ENCODE data around the gene CRHR2.

Gene CRHR2

GRCh38 chr7:30616318-30616717 lies 65.9 kb downstream of the CRHR2 start:
- Histone ChIP-seq H4K20me1 (ENCODE audit: control insufficient read depth, insufficient read depth, low read depth, low read length) (peaks cover 7% of the 10 kb centered on the region; the same call in 1 of the 2 replicates), H3K4me2 (ENCODE audit: low read length) (no peak overlapping the region)

GRCh38 chr7:30613366-30614325 lies 68.6 kb downstream of the CRHR2 start:
- Histone ChIP-seq H3K4me3 (ENCODE audit: low read length) (no peak overlapping the region), H3K4me2 (ENCODE audit: low read length) (no peak overlapping the region), H4K20me1 (ENCODE audit: control insufficient read depth, insufficient read depth, low read depth, low read length) (peaks cover 7% of the 10 kb centered on the region; the same call in 1 of the 2 replicates), H3K27me3 (ENCODE audit: control insufficient read depth, low read length) (no peaks in the 10 kb centered on the region), H3K9me3 (ENCODE audit: control insufficient read depth, insufficient read depth, low read length) (no peaks in the 10 kb centered on the region), H3K36me3 (ENCODE audit: control insufficient read depth, low read length) (peaks cover 97% of the 10 kb centered on the region), H3K4me1 (ENCODE audit: control insufficient read depth, low read length) (no peaks in the 10 kb centered on the region), H3K79me2 (ENCODE audit: control insufficient read depth, low read length) (peaks cover 86% of the 10 kb centered on the region), H3K9me2 (replicated peaks; ENCODE audit: control insufficient read depth, low read length) (no peaks in the 10 kb centered on the region), H3K27ac (ENCODE audit: low read depth, low read length) (no peak overlapping the region), H3F3A (ENCODE audit: control insufficient read depth, insufficient read depth) (0 out of 2 replicates have a peak, but pooled peaks cover 1% of the 10 kb centered on the region)
- no peak for TF ChIP-seq CTCF (IDR thresholded peaks at IDR 0.05; ENCODE audit: low read depth, low read length, poor library complexity, severe bottlenecking)
- TF ChIP-seq EZH2phosphoT487 (IDR thresholded peaks at IDR 0.05; ENCODE audit: borderline replicate concordance, low read length), result no peak

More at GRCh38 chr7:30616318-30616717, 65.9 kb downstream of the CRHR2 start:
- Histone ChIP-seq H3K27ac (ENCODE audit: low read depth, low read length) (no peak overlapping the region), H3F3A (ENCODE audit: control insufficient read depth, insufficient read depth) (0 out of 2 replicates have a peak, but pooled peaks cover 3% of the 10 kb centered on the region), H3K36me3 (ENCODE audit: control insufficient read depth, low read length) (peaks cover 97% of the 10 kb centered on the region), H3K9me3 (ENCODE audit: control insufficient read depth, insufficient read depth, low read length) (no peaks in the 10 kb centered on the region), H3K79me2 (ENCODE audit: control insufficient read depth, low read length) (peaks cover 69% of the 10 kb centered on the region), H3K4me3 (ENCODE audit: low read length) (no peak overlapping the region), H3K9me2 (replicated peaks; ENCODE audit: control insufficient read depth, low read length) (no peaks in the 10 kb centered on the region), H3K27me3 (ENCODE audit: control insufficient read depth, low read length) (no peaks in the 10 kb centered on the region), H3K4me1 (ENCODE audit: control insufficient read depth, low read length) (no peaks in the 10 kb centered on the region)
- TF ChIP-seq CTCF (IDR thresholded peaks at IDR 0.05; ENCODE audit: low read depth, low read length, poor library complexity, severe bottlenecking), result no peak
- TF ChIP-seq EZH2phosphoT487 (IDR thresholded peaks at IDR 0.05; ENCODE audit: borderline replicate concordance, low read length), result no peak

GRCh38 chr7:30612658-30613265 lies 69.5 kb downstream of the CRHR2 start:
- Histone ChIP-seq H3K9me2 (replicated peaks; ENCODE audit: control insufficient read depth, low read length) (no peaks in the 10 kb centered on the region), H3F3A (ENCODE audit: control insufficient read depth, insufficient read depth) (no peaks in the 10 kb centered on the region), H3K36me3 (ENCODE audit: control insufficient read depth, low read length) (peaks cover 98% of the 10 kb centered on the region), H3K4me1 (ENCODE audit: control insufficient read depth, low read length) (no peaks in the 10 kb centered on the region), H3K4me2 (ENCODE audit: low read length) (no peak overlapping the region), H3K4me3 (ENCODE audit: low read length) (no peak overlapping the region), H4K20me1 (ENCODE audit: control insufficient read depth, insufficient read depth, low read depth, low read length) (peaks cover 7% of the 10 kb centered on the region; the same call in 1 of the 2 replicates), H3K27ac (ENCODE audit: low read depth, low read length) (no peak overlapping the region), H3K9me3 (ENCODE audit: control insufficient read depth, insufficient read depth, low read length) (no peaks in the 10 kb centered on the region), H3K27me3 (ENCODE audit: control insufficient read depth, low read length) (no peaks in the 10 kb centered on the region), H3K79me2 (ENCODE audit: control insufficient read depth, low read length) (peaks cover 91% of the 10 kb centered on the region)
- no peak for TF ChIP-seq EZH2phosphoT487 (IDR thresholded peaks at IDR 0.05; ENCODE audit: borderline replicate concordance, low read length)
- no peak for TF ChIP-seq CTCF (IDR thresholded peaks at IDR 0.05; ENCODE audit: low read depth, low read length, poor library complexity, severe bottlenecking)

Measured in DOHH2 (cell line).